Measurements from ENCODE around the gene TTL.

Gene TTL

GRCh38 chr2:112584891-112585250 is 102.9 kb downstream of the TTL start:
- no peak for DNase-seq

- no peak for DNase-seq
Measured at GRCh38 chr2:112585400-112585799, 103.4 kb downstream of the TTL start.

- DNase-seq, result no peak
Measured at GRCh38 chr2:112585873-112586464, 104.0 kb downstream of the TTL start.

GRCh38 chr2:112588611-112589045 is 106.7 kb downstream of the TTL start:
- DNase-seq, result no peak

Measured in GF-D8 (cell line).